GM10847 (cell line): ENCODE results near the gene TPSB2.
"Not testable (repeated sequence)": the region's sequence is repeated elsewhere in the genome, so short reads cannot be mapped to it uniquely, and the experiment has no call there.

Experiments
- POLR2A ChIP-seq: IDR thresholded peaks from 2 replicates; pipeline ENCODE4 v1.6.1; 2011; ENCODE audit not compliant: insufficient read length; ENCODE audit errors: extremely low read depth

The TPSB2 gene

GRCh38 chr16:1262846-1263221 lies 32.9 kb upstream of the TPSB2 start:
- TF ChIP-seq POLR2A: no peak

DNA sequence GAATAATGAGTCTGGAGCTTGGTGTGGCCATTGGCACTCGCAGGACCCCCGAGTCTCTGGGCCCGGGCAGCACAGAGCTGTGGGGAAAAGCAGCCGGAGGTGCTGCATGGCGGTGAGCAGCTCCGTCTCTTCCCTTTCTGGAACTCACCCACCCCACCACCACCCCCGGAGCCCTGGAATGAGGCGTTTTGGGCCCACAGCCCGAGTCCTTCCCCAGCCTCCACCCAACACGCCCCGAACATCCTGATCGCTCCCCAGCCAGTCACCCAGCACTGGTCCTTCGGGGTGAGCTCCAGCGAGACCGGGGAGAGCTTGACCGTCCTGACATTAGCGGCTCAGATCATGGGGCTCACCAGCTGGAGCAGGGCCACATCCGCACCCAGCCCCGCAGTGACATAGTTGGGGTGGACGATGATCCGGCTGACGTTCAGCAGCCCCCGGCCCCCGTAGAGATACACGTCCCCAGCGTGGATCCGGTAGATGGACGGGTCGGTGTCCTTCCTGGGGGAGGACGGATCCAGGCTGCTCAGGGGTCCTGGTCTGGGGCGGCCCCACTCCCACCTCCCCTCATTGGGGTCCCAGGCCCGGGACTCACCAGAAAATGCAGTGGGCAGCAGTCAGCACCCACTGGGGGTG lies 32.3 kb upstream of the TPSB2 start:
- TF ChIP-seq POLR2A: no peak

DNA sequence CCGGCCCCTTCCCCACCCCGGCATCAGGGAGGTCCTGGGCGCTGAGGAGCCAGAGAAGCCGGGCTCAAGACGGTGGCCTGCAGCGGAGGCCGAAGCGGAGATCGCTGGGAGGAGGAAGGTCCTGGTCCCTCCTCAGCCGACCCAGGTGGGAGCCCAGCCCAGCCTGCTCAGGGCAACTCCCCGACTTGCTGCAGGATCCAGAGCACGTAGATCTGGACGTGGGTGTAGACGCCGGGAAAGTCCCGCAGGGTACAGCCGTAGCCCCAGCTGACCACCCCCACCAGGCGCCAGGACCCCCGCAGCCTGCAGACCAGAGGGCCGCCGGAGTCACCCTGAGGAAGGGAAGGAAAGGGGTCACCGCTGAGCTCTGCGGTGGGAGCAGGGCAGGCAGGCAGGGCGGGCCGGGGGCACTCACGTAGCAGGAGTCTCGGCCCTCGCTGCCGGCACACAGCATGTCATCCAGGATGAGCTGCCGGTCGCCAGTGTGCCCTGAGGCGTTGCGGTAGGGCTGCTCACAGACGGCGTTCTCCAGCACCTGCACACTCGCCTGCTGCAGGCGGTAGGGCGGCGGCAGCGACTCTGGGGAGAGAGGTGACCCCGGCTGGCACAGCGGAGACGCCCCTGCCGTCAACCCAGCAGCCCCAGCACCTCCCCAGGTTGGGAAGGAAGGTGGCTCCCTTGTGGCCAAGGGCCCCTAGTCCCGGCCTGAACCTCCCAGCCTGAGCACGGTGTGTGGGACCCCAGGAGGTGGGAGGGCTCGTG lies 31.3 kb upstream of the TPSB2 start:
- TF ChIP-seq POLR2A: no peak

- no peak for TF ChIP-seq POLR2A
Observed at GRCh38 chr16:1260101-1260680, 30.2 kb upstream of the TPSB2 start.

- TF ChIP-seq POLR2A: no peak
Observed at GRCh38 chr16:1259760-1260068, 29.7 kb upstream of the TPSB2 start.

GRCh38 chr16:1258906-1259759 lies 29.1 kb upstream of the TPSB2 start:
- no peak for TF ChIP-seq POLR2A

- TF ChIP-seq POLR2A: no peak
Observed at GRCh38 chr16:1258225-1258600, 28.2 kb upstream of the TPSB2 start.

DNA sequence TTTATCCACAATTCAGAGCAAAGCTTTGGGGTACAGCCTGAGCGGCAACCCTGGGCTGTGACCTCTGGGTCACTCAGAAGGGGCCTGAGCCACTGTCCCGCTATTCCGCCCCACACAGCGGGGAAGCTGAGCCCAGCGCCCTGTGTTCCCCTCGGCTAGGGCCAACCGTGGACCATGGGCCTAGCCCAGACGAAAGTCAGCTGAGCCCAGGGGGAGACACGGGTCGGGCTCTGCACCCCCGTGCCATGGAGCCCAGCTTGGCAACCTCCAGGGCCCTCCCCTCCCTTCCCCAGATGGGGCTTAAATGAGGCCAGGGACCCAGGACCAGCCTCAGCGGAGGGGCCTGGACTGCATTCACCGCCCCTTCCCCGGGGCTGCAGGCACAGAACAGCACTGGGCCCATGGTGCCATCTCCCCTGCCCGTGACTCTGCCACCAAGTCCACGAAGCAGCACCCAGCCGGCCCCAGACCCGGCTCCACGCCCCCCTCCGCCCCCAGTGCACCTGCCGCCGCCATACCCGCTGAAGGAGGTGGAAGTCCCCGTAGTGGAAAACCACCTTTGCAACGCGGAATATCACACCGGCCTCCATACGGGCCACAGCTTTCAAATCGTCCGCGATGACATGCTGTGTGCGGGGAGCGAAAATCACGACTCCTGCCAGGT lies 27.7 kb upstream of the TPSB2 start:
- no peak for TF ChIP-seq POLR2A

GRCh38 chr16:1256874-1257322 lies 26.9 kb upstream of the TPSB2 start:
- TF ChIP-seq POLR2A: no peak

DNA sequence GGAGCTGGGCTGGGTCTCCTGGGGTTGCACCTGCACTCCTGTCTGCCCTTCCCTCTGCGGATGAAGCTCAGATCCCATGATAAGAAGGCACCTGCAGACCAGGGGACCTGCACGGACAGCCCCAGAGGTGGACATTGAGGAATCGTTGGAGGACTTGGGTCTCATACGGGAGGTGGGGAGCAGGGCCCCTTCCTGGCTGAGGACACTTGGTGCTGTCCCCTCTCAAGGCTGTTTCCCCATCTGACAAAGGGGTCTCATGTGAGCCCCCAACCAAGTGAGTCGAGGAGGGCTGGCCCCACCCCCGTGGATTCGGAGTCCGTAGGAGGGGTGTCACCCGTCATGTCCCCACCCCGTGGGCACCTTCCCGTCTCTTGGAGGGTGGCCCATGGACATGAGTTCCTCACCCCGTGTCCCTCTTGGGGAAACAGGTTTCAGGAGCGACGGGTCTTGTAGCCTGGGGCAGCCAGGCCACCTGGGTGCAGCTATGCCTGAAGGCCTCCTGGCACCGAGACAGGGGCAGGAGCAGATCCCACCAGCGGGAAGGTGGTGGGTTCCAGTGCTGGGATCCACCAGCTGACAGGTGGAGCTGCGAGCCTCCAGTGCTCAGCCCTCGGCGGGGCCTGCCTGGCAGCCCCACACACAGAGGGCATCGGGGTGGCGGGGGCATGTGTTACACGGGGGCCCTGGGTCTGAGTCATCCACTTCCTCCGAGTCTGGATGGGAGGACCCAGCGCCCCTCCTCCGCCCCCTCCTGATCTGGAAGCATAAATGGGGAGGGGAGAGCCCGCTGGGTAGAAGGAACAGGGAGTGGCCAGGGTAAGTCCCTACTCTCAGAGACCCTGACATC lies 25.5 kb upstream of the TPSB2 start, which contains the start of gene TPSD1:
TSS of gene TPSD1 (plus strand) at position 794 of the 847 bp plus-strand sequence. CDS start 212 bp downstream, outside the sequence.
- not testable (repeated sequence) for TF ChIP-seq POLR2A

GRCh38 chr16:1245452-1246020 lies 15.6 kb upstream of the TPSB2 start:
- no peak for TF ChIP-seq POLR2A

- TF ChIP-seq POLR2A: no peak
Observed at GRCh38 chr16:1244881-1245280, 14.9 kb upstream of the TPSB2 start.

GRCh38 chr16:1240436-1240835 lies 10.5 kb upstream of the TPSB2 start, which contains the start of gene TPSAB1:
Gene TPSAB1, plus strand, starts transcription at chr16:1240705. Its CDS starts 234 bp downstream, at chr16:1240939.
- TF ChIP-seq POLR2A: not testable (repeated sequence)

DNA sequence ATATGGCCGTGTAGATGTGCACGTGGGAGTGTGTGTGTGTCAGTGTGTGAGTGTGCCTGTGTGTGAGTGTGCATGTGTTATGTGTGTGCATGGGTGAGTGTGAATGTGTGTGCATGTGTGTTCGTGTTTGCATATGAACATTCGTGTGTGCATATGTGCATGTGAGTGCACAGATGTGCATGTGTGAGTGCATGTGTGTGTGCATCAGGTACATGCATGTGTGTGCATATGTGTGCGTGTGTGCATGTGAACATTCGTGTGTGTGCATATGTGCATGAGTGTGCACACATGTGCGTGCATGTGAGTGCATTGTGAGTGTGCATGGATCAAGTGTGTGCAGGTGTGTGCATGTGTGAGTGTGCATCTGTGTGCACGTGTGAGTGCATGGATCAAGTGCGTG lies 8.0 kb upstream of the TPSB2 start:
- no peak for TF ChIP-seq POLR2A
